G401 (cell line): Measurements from ENCODE around the gene G2E3. TPM values are rescaled to one million over a fixed set of nuclear protein-coding genes. Genes with fewer than 3 reads are reported as not detected.
"Not testable (repeated sequence)": the region's sequence is repeated elsewhere in the genome, so short reads cannot be mapped to it uniquely, and the experiment has no call there.

Experiments used
- DNase-seq: peaks from one replicate; pipeline ENCODE4 v3.0.0-alpha.2; 2015; ENCODE audit warnings: low spot score
- in situ Hi-C: cut with HindIII; loops from 2 replicates; pipeline ENCODE4 v1.10.0; 2016; ENCODE audit warnings: low sequenced_read_pairs, mixed read lengths
- total RNA-seq: library from RNA; depleted of rRNA; stranded (reverse); fragments of >200 nt; shearing (Covaris generic); gene quantifications from 2 replicates; pipeline ENCODE4 v1.2.3, GENCODE V29; 2014

Gene G2E3
- total RNA-seq, 1 experiment from 2014 or later: 41.9 TPM

- DNase-seq: no peak
- in situ Hi-C loops: no loop called here
Observed at GRCh38 chr14:30588873-30589272, 29.9 kb downstream of the G2E3 start.

- in situ Hi-C loops: no loop called here
Observed at GRCh38 chr14:30596935-30597334, 38.0 kb downstream of the G2E3 start.

GRCh38 chr14:30597504-30597903, 38.5 kb downstream of the G2E3 start:
- in situ Hi-C loops: no loop called here

More at GRCh38 chr14:30596935-30597334, 38.0 kb downstream of the G2E3 start:
- DNase-seq: no peak

GRCh38 chr14:30600922-30601918, 42.3 kb downstream of the G2E3 start:
- no peak for DNase-seq
- in situ Hi-C loops: no loop called here

More at GRCh38 chr14:30597504-30597903, 38.5 kb downstream of the G2E3 start:
- DNase-seq: no peak

- in situ Hi-C loops: no loop called here
- DNase-seq: no peak
Observed at GRCh38 chr14:30603402-30603801, 44.4 kb downstream of the G2E3 start.

- in situ Hi-C loops, DNase-seq: not testable (repeated sequence)
Observed at GRCh38 chr14:30604696-30605095, 45.7 kb downstream of the G2E3 start.

GRCh38 chr14:30607156-30607780, 48.3 kb downstream of the G2E3 start:
- DNase-seq: no peak
- in situ Hi-C loops: no loop called here

- in situ Hi-C loops: no loop called here
- DNase-seq: no peak
Observed at GRCh38 chr14:30608533-30609006, 49.6 kb downstream of the G2E3 start.

- DNase-seq: peak; percentile 28
- in situ Hi-C loops: no loop called here
Observed at GRCh38 chr14:30610787-30611343, 51.9 kb downstream of the G2E3 start.

GRCh38 chr14:30614155-30614554, 55.2 kb downstream of the G2E3 start:
- in situ Hi-C loops: no loop called here
- no peak for DNase-seq

- DNase-seq: no peak
- in situ Hi-C loops: no loop called here
Observed at GRCh38 chr14:30620178-30620577, 61.2 kb downstream of the G2E3 start.

- no peak for DNase-seq
- in situ Hi-C loops: no loop called here
Observed at GRCh38 chr14:30621354-30621939, 62.5 kb downstream of the G2E3 start.

- DNase-seq: peak; percentile 95
- in situ Hi-C loops: no loop called here
Observed at GRCh38 chr14:30621940-30622830, 63.2 kb downstream of the G2E3 start, which contains the start of gene SCFD1. Gene SCFD1, plus strand, starts transcription at chr14:30622319. Its CDS starts 20 bp downstream, at chr14:30622339.

GRCh38 chr14:30623412-30624131, 64.6 kb downstream of the G2E3 start:
- no peak for DNase-seq
- in situ Hi-C loops: no loop called here

- in situ Hi-C loops: no loop called here
- DNase-seq: no peak
Observed at GRCh38 chr14:30624132-30624423, 65.1 kb downstream of the G2E3 start.

GRCh38 chr14:30625533-30625932, 66.6 kb downstream of the G2E3 start:
- in situ Hi-C loops: no loop called here

GRCh38 chr14:30629432-30629831, 70.5 kb downstream of the G2E3 start:
- DNase-seq, in situ Hi-C loops: not testable (repeated sequence)

More at GRCh38 chr14:30625533-30625932, 66.6 kb downstream of the G2E3 start:
- DNase-seq: no peak

GRCh38 chr14:30630248-30630647, 71.3 kb downstream of the G2E3 start:
- no peak for DNase-seq
- in situ Hi-C loops: no loop called here
